Measurements from ENCODE around the gene DENND1A. TPM values are rescaled to one million over a fixed set of nuclear protein-coding genes. Genes with fewer than 3 reads are reported as not detected.
A peak's percentile ranks its signal among the peaks of the same experiment; 100 is the strongest.

Gene DENND1A
- total RNA-seq, 1 experiment from 2014 or later: 23.5 TPM

- DNase-seq (ENCODE audit: low spot score) (no peak), ATAC-seq (no peak)
- ChIA-PET POLR2A (no interaction called here), CTCF (interaction anchor here (1.0 kb wide), 1 partner anchor 599 kb away, joined by 3 read pairs; no protein-coding TSS in a partner anchor)
- no peak overlapping the region for H3K27ac Mint-ChIP-seq
- H3K27me3 Mint-ChIP-seq (ENCODE audit: low read depth): no peaks in the 10 kb centered on the region
- no peaks in the 10 kb centered on the region for H3K9me3 Mint-ChIP-seq
- TF ChIP-seq CBFB (CRISPR knock-in tag; IDR thresholded peaks at IDR 0.05; ENCODE audit: low read depth) (no peak), AFF4 (CRISPR knock-in tag; IDR thresholded peaks at IDR 0.05; ENCODE audit: borderline replicate concordance) (no peak), MXD4 (CRISPR knock-in tag; IDR thresholded peaks at IDR 0.05; ENCODE audit: borderline replicate concordance) (no peak), ERG (CRISPR knock-in tag; IDR thresholded peaks at IDR 0.05) (no peak), TCF7 (CRISPR knock-in tag; IDR thresholded peaks at IDR 0.05; ENCODE audit: low read depth) (no peak)
- H3K4me1 Mint-ChIP-seq: peaks cover 20% of the 10 kb centered on the region
- no peaks in the 10 kb centered on the region for H3K36me3 Mint-ChIP-seq
- H3K4me3 Mint-ChIP-seq: no peak overlapping the region
Observed at GRCh38 chr9:123441769-123442168, 488.2 kb downstream of the DENND1A start.

- no peak for DNase-seq (ENCODE audit: low spot score)
- Mint-ChIP-seq H3K27ac (no peak overlapping the region), H3K36me3 (no peaks in the 10 kb centered on the region), H3K27me3 (ENCODE audit: low read depth) (no peaks in the 10 kb centered on the region), H3K4me3 (no peak overlapping the region), H3K4me1 (peaks cover 20% of the 10 kb centered on the region), H3K9me3 (no peaks in the 10 kb centered on the region)
- 0 out of 2 replicates have a peak, but pooled peaks have one; percentile 14 for ATAC-seq
- ChIA-PET POLR2A (no interaction called here), CTCF (interaction anchor here (1.0 kb wide), 1 partner anchor 41 kb away, joined by 3 read pairs; no protein-coding TSS in a partner anchor)
- TF ChIP-seq ZNF671 (CRISPR knock-in tag; IDR thresholded peaks at IDR 0.05) (no peak), SOX15 (CRISPR knock-in tag; IDR thresholded peaks at IDR 0.05) (no peak), RELA (CRISPR knock-in tag; IDR thresholded peaks at IDR 0.05; ENCODE audit: borderline replicate concordance) (no peak), MYBL2 (CRISPR knock-in tag; IDR thresholded peaks at IDR 0.05) (no peak), FOXP1 (CRISPR knock-in tag; IDR thresholded peaks at IDR 0.05; ENCODE audit: borderline replicate concordance) (no peak), ARID4B (CRISPR knock-in tag; IDR thresholded peaks at IDR 0.05; ENCODE audit: borderline replicate concordance) (no peak), ETV6 (CRISPR knock-in tag; IDR thresholded peaks at IDR 0.05) (no peak), ZNF121 (CRISPR knock-in tag; IDR thresholded peaks at IDR 0.05) (no peak), ZNF138 (CRISPR knock-in tag; conservative IDR thresholded peaks at IDR 0.05) (no peak), CREB1 (CRISPR knock-in tag; IDR thresholded peaks at IDR 0.05) (no peak), PREB (CRISPR knock-in tag; IDR thresholded peaks at IDR 0.05; ENCODE audit: borderline replicate concordance) (no peak), ZNF532 (CRISPR knock-in tag; IDR thresholded peaks at IDR 0.05; ENCODE audit: borderline replicate concordance) (no peak), MLX (CRISPR knock-in tag; IDR thresholded peaks at IDR 0.05) (no peak), EMX1 (CRISPR knock-in tag; IDR thresholded peaks at IDR 0.05) (no peak)
Observed at GRCh38 chr9:123440256-123440655, 489.7 kb downstream of the DENND1A start.
